OCI-LY3 (cell line): ENCODE results near the gene TRH.

Source experiments
- H2AFZ ChIP-seq: fragments of 200-600, 300-600 bp; shearing (Covaris generic); 2 replicates; pipeline ENCODE4 v1.6.0; 2014; ENCODE audit warnings: antibody characterized with exemption, low read depth, low read length
- H3K27ac ChIP-seq: fragments of 200-600, 300-600 bp; sonication (generic); 2 replicates; pipeline ENCODE4 v1.5.1; 2014; ENCODE audit warnings: mild to moderate bottlenecking, low read length, moderate library complexity, mixed read lengths
- H3K27me3 ChIP-seq: fragments of 200-600, 300-600 bp; sonication (generic); 2 replicates; pipeline ENCODE4 v1.6.1; 2014; ENCODE audit warnings: low read depth, low read length, mixed read lengths
- H3K36me3 ChIP-seq: fragments of 200-600, 300-600 bp; sonication (generic); replicated peaks from 2 replicates; pipeline ENCODE3; 2014; ENCODE audit warnings: low read depth, low read length, mixed read lengths
- H3K4me1 ChIP-seq: fragments of 300-600, 200-600 bp; sonication (generic); 2 replicates; pipeline ENCODE4 v1.6.1; 2014; ENCODE audit warnings: low read length, mixed read lengths
- H3K4me2 ChIP-seq: fragments of 200-600, 300-600 bp; sonication (generic); 2 replicates; pipeline ENCODE4 v1.6.1; 2014; ENCODE audit warnings: low read length, mixed read lengths
- H3K4me3 ChIP-seq: fragments of 300-600, 200-600 bp; sonication (generic); 2 replicates; pipeline ENCODE4 v1.5.1; 2014; ENCODE audit warnings: antibody characterized with exemption, mild to moderate bottlenecking, low read length, moderate library complexity
- H3K79me2 ChIP-seq: fragments of 300-600, 200-600 bp; shearing (Covaris generic); 2 replicates; pipeline ENCODE4 v1.6.1; 2014; ENCODE audit warnings: mild to moderate bottlenecking, low read length, mixed read lengths
- H3K9ac ChIP-seq: fragments of 300-600, 200-600 bp; shearing (Covaris generic); 2 replicates; pipeline ENCODE4 v1.6.0; 2014; ENCODE audit warnings: mild to moderate bottlenecking, low read length, moderate library complexity
- H3K9me3 ChIP-seq: fragments of 200-600, 300-600 bp; shearing (Covaris generic); 2 replicates; pipeline ENCODE4 v1.6.1; 2014; ENCODE audit warnings: low read length, mixed read lengths; ENCODE audit not compliant: insufficient read depth
- H4K20me1 ChIP-seq: fragments of 200-600, 300-600 bp; sonication (generic); 2 replicates; pipeline ENCODE4 v1.6.1; 2016; ENCODE audit warnings: low read length, mixed read lengths; ENCODE audit not compliant: insufficient read depth
- CTCF ChIP-seq: fragments of 200-600, 300-600 bp; sonication (generic); IDR thresholded peaks from 2 replicates; pipeline ENCODE4 v1.5.1; 2014; ENCODE audit warnings: antibody characterized with exemption, low read length, low read depth
- EZH2phosphoT487 ChIP-seq: fragments of 200-600 bp; shearing (Covaris generic); IDR thresholded peaks from 2 replicates; pipeline ENCODE4 v1.6.1; 2018; ENCODE audit warnings: antibody characterized with exemption, mixed run types, low read depth

The TRH gene

GRCh38 chr3:129974833-129975704 lies 549 bp downstream of the TRH start:
- Histone ChIP-seq H3K4me3 (no peak overlapping the region), H3K36me3 (no peaks in the 10 kb centered on the region), H3K4me1 (no peaks in the 10 kb centered on the region), H3K9ac (no peak overlapping the region), H3K4me2 (no peak overlapping the region), H3K27ac (no peak overlapping the region), H2AFZ (no peak overlapping the region), H3K27me3 (peaks cover 6% of the 10 kb centered on the region; the same call in 1 of the 2 replicates), H3K9me3 (no peaks in the 10 kb centered on the region), H4K20me1 (no peaks in the 10 kb centered on the region), H3K79me2 (no peaks in the 10 kb centered on the region)
- no peak for TF ChIP-seq EZH2phosphoT487
- TF ChIP-seq CTCF, result no peak

GRCh38 chr3:129975705-129976048 lies 1.2 kb downstream of the TRH start:
- no peak overlapping the region for H2AFZ ChIP-seq
- H3K4me3 ChIP-seq, result no peak overlapping the region
- H3K4me1 ChIP-seq, result no peaks in the 10 kb centered on the region
- H4K20me1 ChIP-seq, result no peaks in the 10 kb centered on the region
- no peaks in the 10 kb centered on the region for H3K79me2 ChIP-seq
- H3K36me3 ChIP-seq, result no peaks in the 10 kb centered on the region
- no peaks in the 10 kb centered on the region for H3K9me3 ChIP-seq
- peaks cover 6% of the 10 kb centered on the region; the same call in 1 of the 2 replicates for H3K27me3 ChIP-seq
- no peak overlapping the region for H3K27ac ChIP-seq
- no peak for TF ChIP-seq CTCF
- TF ChIP-seq EZH2phosphoT487, result no peak
- no peak overlapping the region for H3K4me2 ChIP-seq
- H3K9ac ChIP-seq, result no peak overlapping the region

- H3K27me3 ChIP-seq, result peaks cover 6% of the 10 kb centered on the region; the same call in 1 of the 2 replicates
- H3K79me2 ChIP-seq, result no peaks in the 10 kb centered on the region
Measured at GRCh38 chr3:129976286-129976685, 1.8 kb downstream of the TRH start.

More at GRCh38 chr3:129976286-129976685, 1.8 kb downstream of the TRH start:
- Histone ChIP-seq H4K20me1 (no peaks in the 10 kb centered on the region), H3K36me3 (no peaks in the 10 kb centered on the region), H3K4me2 (no peak overlapping the region), H3K4me3 (no peak overlapping the region), H3K27ac (no peak overlapping the region), H3K9me3 (no peaks in the 10 kb centered on the region), H2AFZ (no peak overlapping the region), H3K9ac (no peak overlapping the region), H3K4me1 (no peaks in the 10 kb centered on the region)
- TF ChIP-seq CTCF (no peak), EZH2phosphoT487 (no peak)
